Suppressor macrophage treated with lipopolysaccharide for 1 hour (primary cell): ENCODE measurements around the gene SASH1.

Experiments used
- DNase-seq, 3 donors: peaks; one replicate each; pipeline ENCODE4 v3.0.0-alpha.2; 2020 to 2022

Gene SASH1

GRCh38 chr6:148342350-148343046 lies at the start of gene SASH1:
Gene SASH1, plus strand, starts transcription at chr6:148342838. Its CDS starts 230 bp downstream, at chr6:148343068.
- peak; percentile 73 to 84 (median 74) for DNase-seq

- DNase-seq: no peak
Measured at GRCh38 chr6:148293181-148293995, 49.2 kb upstream of the SASH1 start.

DNA sequence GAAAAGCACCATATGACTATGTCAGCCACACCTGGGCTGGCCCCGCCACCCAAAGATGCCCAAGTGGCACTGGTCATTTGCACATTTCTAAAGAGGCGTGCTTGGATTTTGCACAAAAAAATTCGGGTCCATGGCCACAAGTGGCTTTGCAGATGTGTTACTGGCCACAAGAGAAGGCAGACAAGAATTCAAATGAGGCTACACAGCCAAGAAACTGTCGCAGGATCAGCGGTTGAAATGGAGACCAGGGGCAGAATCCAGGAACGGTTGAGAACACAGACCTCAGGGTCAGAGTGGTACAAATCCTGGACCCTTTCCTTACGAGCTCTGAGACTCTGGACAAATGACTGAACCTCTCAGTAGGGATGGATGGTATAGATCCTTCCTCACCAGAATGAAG lies 48.6 kb upstream of the SASH1 start:
- no peak for DNase-seq

DNA sequence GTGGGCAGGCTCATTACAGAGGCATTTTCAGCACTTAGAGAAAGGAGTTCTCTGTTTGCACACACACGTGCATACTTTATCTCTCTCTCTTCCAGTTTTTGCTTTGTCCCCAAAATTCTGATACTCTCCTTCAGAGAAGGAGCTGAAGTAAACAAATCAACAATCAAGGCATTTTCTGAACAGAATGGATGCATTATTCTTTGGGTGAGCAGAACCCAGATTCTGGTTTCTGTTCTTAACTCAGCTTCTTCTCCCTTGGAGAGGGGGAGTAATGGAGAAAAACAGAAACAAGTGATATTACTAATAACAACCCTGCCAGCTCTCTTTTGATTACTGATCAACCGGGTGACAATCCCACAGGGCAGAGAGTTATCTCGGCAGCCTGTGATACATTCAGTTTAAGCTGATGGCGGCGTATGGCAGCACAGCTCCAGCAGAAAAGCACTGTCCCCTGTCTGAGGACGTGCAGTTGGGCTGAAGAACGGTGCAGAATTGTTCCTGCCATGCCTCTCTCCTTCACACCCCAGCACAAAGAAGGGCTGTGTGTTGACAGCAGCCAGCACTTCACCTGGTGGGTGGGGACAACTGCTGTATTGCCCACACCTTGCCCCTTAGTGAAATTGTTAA lies 47.3 kb upstream of the SASH1 start:
- no peak for DNase-seq

DNA sequence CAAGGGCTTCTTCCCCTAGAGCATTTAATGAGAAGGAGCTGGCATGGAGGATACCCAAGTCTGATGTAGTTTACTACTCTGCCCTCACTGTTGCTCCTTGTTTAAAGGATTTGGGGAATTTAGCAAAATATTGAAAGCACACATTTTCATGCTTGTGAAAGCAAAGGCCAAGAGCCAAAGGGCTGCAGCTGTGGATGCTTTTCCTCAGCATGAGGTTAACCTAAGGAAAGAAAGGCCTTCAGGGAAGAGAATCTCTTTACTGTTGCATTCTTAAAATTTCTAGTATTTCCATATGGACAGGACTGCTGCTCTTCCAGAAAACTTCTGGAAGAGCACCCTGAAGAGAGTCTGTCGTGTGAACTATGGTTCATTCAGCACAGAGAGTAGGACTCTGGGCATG lies 45.9 kb upstream of the SASH1 start:
- DNase-seq: no peak

DNA sequence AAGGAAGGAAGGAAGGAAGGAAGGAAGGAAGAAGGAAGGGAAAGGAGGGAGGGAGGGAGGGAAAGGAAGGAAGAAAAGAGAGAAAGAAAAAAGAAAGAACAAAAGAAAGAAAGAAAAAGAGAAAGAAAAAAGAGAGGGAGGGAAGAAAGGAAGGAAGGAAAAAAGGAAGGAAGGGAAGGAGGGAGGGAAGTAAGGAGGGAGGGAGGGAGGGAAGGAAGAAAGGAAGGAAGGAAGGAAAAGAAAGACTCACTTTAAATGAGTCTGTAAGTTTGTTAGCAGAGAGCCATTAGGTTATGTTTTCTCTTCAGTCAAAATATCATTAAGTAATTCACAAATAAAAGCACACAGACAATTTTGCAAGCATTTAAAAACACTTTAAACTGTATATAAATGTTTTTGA lies 44.0 kb upstream of the SASH1 start:
- no peak for DNase-seq

DNA sequence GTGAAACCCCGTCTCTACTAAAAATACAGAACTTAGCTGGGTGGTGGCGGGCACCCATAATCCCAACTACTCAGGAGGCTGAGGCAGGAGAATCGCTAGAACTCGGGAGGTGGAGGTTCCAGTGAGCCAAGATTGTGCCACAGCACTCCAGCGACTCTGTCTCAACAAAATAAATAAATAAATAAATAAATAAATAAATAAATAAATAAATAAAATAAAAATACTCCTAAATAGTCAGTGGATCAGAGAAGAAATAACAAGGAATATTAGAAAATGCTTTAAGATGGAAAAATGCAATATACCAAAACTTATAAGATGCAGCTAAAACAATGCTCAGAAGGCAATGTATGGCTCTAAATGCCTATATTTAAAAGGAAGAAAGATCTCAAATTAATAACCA lies 39.0 kb upstream of the SASH1 start:
- DNase-seq: no peak

DNA sequence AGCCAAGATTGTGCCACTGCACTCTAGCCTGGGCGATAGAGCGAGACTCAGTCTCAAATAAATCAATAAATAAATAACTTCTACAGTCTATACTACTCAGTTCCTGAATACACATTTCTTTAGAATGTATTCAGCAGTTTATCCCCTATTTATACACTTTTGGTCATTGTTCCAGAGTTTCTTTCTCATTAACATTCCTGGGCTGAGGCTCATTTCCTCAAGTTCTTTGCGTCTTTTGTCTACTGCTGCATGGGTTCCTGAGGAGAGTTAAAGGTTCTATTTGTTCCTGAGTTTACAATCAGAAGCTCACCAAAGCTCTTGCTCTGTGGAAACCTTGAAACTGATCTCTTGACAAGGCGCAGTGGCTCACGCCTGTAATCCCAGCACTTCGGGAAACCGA lies 37.7 kb upstream of the SASH1 start:
- DNase-seq: no peak

DNA sequence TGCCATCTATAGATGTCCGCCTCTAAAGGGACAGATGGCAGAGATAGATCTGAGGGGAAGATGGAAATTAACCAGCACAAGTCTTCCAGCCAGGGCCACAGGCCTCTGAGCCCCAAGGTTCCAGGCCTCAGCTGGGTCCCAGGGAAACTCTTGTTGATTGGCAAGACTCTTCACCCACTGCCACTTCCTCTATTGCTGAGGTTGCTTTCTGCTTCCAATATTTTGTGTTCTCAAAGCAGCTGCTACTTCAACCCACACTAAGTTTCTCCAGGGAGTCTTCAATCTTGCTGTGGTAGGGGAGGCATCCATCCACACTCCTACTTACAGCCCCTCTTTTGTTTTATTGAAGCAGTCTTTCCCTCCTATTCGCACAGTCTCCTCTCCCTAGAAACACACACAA lies 36.4 kb upstream of the SASH1 start:
- peak; percentile 25 to 31 (median 29) for DNase-seq

- no peak for DNase-seq
Measured at GRCh38 chr6:148307405-148307804, 35.2 kb upstream of the SASH1 start.

GRCh38 chr6:148309301-148309700 lies 33.3 kb upstream of the SASH1 start:
- peak in 1 of 3 donors; percentile 4 for DNase-seq

DNA sequence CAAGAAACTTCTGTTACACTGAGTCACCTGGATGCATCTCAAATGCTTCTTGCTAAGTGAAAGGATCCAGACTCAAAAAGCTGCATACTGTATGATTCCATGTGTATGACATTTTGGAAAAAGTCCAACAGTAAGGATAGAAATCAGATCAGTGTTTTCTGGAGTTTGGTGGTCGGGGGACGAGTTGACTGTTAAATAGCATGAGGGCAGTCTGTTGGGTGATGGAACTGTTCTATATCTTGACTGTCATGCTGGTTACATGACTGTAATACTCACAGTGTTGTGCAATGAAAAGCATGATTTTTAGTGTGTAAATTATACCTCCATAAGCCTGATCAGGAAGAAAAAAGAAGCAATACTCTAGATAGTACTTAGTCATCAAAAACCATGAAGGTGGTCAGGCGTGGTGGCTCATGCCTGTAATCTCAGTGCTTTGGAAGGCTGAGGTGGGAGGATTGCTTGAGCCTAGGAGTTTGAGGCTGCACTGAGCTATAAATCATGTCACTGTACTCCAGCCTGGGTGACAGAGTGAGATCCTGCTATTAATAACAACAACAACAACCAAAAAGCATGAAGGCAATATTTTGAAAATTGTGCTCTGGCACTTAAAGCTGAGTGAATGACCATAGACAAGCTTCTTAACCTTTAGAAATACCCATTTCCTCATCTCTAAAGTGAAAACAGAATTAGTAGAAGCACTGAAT lies 30.5 kb upstream of the SASH1 start:
- DNase-seq: no peak

- DNase-seq: no peak
Measured at GRCh38 chr6:148313488-148313887, 29.1 kb upstream of the SASH1 start.

DNA sequence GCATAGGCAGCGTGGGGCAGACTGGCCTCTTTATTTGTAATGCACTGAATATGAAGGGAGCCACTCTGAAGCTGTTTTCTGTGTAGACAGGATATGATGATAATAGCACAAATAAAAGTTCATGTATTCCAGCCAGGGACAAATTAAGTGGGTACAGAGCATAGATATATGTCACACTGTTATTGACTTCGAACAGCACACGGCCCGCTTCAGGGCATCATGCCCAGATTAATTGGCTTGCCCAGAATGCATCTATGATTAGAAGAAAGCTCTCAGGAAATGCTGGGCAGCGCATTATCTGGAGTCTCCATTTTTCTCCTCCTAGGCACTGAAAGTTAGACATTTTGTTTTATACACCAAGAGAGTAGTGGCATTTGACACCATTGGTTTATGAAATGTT lies 26.3 kb upstream of the SASH1 start:
- DNase-seq: no peak

DNA sequence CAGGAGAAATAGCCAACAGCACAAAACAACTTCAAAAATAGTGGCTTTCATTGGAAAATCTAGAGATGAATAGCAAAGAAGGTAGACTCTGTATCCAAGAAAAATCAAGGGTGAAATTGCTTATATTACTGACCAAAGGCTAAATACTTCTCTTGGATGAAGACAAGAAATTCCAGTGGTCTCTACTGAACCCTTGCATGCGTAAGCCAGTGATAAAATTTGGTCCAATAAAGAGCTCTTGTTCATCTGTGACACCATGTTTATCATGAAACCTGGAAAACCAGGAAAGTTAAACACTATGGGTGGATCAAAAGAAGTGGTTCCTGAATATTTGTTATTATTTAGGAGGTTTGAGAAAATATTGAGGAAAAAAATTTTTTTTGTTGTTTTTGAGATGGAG lies 25.6 kb upstream of the SASH1 start:
- no peak for DNase-seq

- no peak for DNase-seq
Measured at GRCh38 chr6:148317739-148318138, 24.9 kb upstream of the SASH1 start.

DNA sequence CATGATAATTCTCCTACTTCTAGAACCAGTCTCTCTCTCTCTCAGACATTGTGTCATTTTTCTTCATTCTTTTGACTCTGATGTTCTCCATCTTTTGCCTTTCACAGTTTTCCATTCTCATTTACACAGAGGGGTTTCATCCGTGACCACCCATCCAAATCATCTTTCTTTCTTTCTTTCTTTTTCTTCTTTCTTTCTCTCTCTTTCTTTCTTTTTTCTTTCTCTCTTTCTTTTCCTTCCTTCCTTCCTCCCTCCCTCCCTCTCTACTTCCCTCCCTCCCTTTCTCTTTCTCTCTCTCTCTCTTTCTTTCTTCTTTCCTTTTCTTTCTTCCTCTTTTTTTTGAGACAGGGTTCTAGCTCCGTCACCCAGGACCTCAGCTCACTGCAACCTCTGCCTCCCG lies 19.9 kb upstream of the SASH1 start:
- DNase-seq: no peak

DNA sequence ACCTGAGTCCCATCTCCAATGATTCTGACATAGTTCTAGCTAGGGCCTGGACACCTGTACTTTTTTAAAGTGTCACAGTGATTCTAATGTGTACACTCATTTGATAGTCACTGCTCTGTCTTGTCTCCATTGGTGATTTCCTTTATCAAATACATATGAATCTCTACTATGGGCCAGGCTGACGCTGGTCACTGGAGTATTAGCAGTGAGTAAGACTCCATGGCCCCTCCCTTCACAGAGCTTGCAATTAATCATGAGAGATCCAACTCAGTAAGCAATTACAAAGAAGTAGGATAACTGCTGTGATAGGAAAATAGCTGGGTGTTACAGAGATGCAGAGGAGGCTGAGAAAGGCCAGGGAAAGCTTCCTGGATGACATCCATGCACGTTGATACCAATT lies 19.3 kb upstream of the SASH1 start:
- DNase-seq: peak in 2 of 3 donors; percentile 41 to 48

DNA sequence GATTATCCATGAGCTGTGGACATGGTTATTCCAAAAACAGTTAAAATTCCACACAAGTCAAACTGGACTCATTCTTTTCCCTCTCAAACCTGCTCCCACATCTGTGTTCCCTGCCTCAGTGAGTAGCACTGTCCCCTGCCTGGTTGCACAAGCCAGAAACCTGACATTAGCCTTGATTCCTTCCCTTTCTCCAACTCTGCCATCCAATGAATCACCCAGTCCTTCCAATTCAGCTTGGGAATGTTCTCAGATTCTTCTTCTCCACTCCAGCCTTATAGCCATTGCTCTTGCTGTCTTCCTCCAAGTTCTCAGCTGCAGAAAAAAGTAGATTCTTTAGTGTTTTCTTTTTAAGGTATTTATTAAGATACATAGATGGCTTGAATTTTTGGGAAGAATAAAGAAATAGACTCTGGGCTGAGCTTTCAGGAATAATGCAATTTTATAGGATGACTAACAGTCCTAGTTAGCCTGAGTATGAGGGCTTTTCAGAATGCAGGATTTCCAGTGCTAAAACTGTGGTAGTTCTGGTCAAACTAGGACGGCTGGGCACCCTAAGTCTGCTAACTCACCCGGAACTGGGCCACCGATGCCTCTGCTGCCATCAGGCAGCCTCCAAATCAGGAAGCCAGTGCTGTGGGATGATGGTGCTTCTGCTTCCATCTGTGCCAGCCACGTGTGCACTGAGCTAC lies 18.2 kb upstream of the SASH1 start:
- DNase-seq: peak; percentile 53 to 60 (median 53)

- DNase-seq: no peak
Measured at GRCh38 chr6:148325316-148326068, 17.1 kb upstream of the SASH1 start.

GRCh38 chr6:148328876-148329555 lies 13.6 kb upstream of the SASH1 start:
- DNase-seq: no peak
